Stomach (tissue), 4 donors: ENCODE data around the gene PLXNA2.

Source experiments
- CTCF ChIP-seq, 7 experiments: fragments of 450-650 bp in 4 of 7; fragments of 200-600 bp in 3 of 7; sonication (generic) in 3 of 7; IDR thresholded peaks; one replicate each; pipeline ENCODE4 v1.5.1; 2016 to 2019; ENCODE audit warnings: antibody characterized with exemption in 7 of 7, control low read depth in 2 of 7, mild to moderate bottlenecking in 1 of 7
- EP300 ChIP-seq: sonication (generic); formaldehyde crosslinking; IDR thresholded peaks from one replicate; pipeline ENCODE4 v1.6.1; 2017; ENCODE audit warnings: antibody characterized with exemption
- POLR2A ChIP-seq, 4 donors: fragments of 450-650 bp; IDR thresholded peaks; one replicate each; pipeline ENCODE4 v1.6.1; 2016; ENCODE audit warnings: antibody characterized with exemption in 4 of 4, control low read depth in 2 of 4, mild to moderate bottlenecking in 1 of 4, moderate library complexity in 1 of 4
- POLR2AphosphoS5 ChIP-seq, 3 donors: sonication (generic); formaldehyde crosslinking; IDR thresholded peaks; one replicate each; pipeline ENCODE4 v1.6.1; 2016; ENCODE audit warnings: antibody characterized with exemption in 3 of 3

GRCh38 chr1:208156741-208157140 is 87.4 kb downstream of the PLXNA2 start:
- TF ChIP-seq CTCF (IDR thresholded peaks at IDR 0.05) (no peak), POLR2AphosphoS5 (IDR thresholded peaks at IDR 0.05) (no peak), POLR2A (IDR thresholded peaks at IDR 0.05) (no peak), EP300 (no peak)
